Adrenal gland (tissue), 5 donors: ENCODE results near the gene ANO6.

Experiments
- CTCF ChIP-seq, 6 experiments: fragments of 450-650 bp in 4 of 6; fragments of 200-600 bp in 2 of 6; sonication (generic) in 1 of 6; IDR thresholded peaks; 1 replicate in 5 of 6; 2 replicates in 1 of 6; pipeline versions ENCODE4 v1.5.1 to v1.8.0; 2016 to 2021; ENCODE audit warnings: antibody characterized with exemption in 6 of 6, mild to moderate bottlenecking in 2 of 6, moderate library complexity in 1 of 6
- POLR2A ChIP-seq, 2 donors: fragments of 450-650 bp; IDR thresholded peaks; one replicate each; pipeline ENCODE4 v1.6.1; 2017; ENCODE audit warnings: antibody characterized with exemption in 2 of 2, mild to moderate bottlenecking in 2 of 2, moderate library complexity in 1 of 2
- donor health status: DM: no; HTN: no; CAD: no.

GRCh38 chr12:45315462-45315861 is 99.6 kb downstream of the ANO6 start:
- no peak for TF ChIP-seq CTCF (IDR thresholded peaks at IDR 0.05)
- TF ChIP-seq POLR2A (IDR thresholded peaks at IDR 0.05) = no peak
